ENCODE results near the gene SPATC1L.

The SPATC1L gene

DNA sequence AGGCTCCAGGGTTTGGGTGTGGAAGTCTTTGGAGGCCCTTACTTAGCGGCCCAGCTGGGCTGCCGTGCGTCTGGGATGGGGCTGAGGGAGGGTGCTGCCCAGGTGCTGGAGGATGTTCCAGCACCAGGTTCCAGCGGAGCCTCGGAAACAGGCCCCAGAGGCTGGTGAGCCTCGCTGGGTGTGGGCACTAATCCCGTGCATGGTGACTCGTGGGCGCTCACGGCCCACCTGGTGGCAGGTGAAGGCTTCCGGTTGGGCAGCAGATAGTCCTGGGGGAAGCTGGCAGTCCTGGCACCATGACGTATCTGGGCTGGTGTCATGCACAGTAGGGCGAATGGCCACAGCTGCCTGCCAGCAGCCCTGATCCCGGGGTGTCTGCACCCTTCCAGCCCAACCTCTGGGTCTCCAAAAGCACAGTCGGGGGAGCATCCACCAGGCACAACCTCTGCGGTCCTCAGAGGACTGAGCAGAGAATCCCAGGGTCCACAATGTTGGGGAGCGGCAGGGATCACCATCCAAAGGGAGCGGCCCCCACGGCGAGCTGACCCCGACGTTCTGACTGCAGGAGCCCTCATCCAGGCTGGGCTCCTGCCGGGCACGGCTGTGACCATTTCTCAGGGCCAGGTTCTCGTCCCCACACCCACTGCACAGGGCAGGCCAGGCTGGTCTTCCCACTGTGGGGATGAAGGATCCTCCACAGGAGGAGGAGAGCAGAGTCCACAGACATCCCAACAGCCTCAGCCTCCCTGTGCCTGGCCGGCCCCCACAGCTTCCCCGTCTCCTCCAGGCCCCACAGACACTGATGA lies 54.2 kb downstream of the SPATC1L start:
- no peak for FAIRE-seq

GRCh38 chr21:46128933-46129571 lies 55.2 kb downstream of the SPATC1L start:
- no peak for FAIRE-seq

DNA sequence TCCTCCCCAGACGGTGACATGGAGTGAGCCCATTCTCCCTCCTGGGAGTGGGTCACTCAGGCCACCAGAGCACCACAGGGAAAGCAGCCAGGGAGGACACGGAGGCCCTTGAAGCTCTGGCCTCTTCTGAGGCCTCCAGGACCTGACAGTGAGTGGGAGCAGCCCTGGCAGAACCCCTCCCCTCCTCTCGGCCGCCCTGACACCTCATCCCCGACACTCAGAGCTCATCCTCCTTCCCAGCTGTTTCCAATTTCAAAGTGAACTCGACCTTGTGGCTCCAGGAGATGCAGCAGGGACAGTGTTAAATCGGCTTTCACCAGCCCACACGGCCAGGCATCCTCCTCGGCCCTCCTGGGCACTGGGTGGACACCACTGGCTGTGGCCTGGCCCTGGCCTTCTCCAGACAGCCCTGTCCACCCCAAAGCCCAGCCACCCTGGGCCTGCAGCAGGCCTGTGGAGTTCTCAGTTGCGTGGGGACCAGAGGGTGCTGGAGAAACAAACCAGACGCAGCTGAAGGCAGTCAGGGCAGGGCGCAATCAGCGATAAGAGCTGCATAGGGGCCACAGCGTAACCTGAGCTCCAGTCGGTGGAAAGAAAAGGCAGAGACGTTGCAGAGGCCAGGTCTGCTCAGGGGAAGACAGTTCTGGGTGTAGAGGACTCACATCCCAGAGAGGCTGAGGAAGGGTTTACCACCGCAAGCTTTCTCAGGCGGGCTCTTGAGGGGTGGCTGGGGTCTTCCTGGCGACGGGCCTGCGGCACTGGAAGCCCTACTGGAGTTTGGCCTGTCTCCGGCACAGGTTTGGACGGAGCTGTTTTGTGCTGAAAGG lies 55.9 kb downstream of the SPATC1L start:
- FAIRE-seq, result no peak

DNA sequence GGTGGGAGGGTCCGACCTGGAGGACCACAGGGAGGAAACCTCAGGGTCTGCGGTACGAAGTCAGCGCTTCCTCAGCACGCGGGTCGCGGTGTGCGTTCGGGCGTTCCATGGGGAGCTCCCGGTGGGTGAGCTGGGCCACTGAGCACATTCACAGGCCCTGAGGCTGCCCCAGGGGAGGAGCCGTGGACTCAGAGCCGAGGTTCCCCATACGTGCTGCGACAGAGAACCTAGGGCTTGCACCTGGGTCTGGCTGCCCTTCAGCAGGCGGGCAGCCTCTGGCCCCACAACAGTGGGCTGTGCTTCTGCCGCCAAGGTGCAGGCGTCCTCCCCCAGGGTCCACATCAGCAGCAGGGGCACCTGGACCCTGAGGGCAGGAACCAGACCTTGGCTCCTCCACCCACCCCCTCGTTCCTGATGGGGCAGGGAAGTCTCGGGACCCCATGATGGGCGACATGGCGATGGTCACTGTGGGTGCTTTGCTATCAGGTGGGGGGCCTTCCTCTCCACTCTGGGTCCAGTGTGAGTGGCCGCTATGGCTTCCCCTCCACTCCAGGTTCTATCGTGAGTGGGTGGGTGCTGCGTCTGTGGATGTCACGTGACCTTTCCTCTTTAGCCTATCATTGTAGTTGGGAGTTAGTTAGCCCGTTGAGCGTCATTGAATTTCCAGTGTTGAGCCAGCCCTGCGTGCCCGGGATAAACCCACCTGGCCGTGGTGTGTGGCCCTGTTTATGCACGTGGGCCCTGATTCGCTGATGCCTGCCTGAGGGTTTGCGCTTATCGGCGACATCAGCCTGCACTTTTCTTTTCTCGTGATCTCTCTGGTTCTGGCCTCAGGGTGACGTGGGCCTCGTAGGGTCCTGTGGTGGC lies 56.8 kb downstream of the SPATC1L start:
- no peak for FAIRE-seq

DNA sequence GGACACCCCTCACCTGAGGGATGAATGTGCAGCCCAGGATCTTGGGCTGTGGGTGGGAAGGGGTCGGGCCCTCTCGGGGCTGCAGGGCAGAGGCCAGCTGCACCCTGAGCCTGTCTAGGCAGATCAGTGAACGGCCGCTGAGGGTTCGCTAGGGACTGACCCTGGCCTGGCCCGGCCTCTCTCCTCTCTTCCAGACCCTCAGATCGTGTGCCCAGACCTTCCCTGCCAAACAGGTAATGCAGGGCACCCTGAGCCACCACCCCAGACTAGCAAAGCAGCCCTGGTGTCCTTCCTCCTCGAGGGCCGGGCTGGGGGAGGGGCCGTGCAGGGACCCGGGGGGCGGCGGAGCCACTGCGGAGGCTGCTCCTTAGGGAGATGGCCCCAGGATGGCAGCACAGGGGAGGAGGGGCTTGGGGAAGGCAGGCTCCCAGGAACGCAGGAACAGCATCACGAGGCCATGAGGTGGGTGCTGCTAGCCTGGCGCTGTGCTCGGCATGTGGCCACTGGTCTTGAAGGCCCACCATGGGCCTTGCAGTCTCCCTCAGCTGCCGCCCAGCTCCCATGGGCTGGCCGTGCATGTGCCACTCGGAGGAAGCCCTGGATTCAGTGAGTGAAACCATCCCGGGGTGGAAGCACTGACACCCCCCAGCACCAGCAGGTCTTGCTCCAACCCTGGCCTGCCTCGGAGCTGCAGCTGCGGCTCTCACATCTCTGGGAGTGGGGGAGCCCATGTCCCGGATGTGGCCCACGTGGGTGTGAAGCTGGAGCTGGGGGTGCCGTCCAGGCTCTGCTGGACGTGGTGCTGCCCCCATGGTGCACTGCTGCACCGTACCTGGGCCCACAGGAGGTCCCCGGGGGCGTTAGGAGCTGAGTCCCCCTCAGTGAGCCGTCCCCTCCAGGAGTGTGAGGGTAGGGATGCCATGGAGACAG lies 57.7 kb downstream of the SPATC1L start:
- no peak for FAIRE-seq

DNA sequence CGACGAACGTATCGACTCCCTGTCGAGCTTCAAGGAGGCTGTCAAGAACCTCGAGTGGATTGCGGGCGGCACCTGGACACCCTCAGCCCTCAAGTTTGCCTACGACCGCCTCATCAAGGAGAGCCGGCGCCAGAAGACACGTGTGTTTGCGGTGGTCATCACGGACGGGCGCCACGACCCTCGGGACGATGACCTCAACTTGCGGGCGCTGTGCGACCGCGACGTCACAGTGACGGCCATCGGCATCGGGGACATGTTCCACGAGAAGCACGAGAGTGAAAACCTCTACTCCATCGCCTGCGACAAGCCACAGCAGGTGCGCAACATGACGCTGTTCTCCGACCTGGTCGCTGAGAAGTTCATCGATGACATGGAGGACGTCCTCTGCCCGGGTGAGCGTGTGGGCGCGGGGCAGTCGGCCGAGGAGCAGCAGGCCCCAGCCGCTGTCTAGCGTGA lies 58.4 kb downstream of the SPATC1L start:
- FAIRE-seq, result no peak

GRCh38 chr21:46124926-46125845 lies 59.1 kb downstream of the SPATC1L start:
- FAIRE-seq, result no peak

- FAIRE-seq, result no peak
These were observed 60.0 kb downstream of the SPATC1L start for GRCh38 chr21:46124083-46124925.

- no peak for FAIRE-seq
These were observed 61.2 kb downstream of the SPATC1L start for GRCh38 chr21:46122758-46123683.

- FAIRE-seq, result no peak
These were observed 62.0 kb downstream of the SPATC1L start for GRCh38 chr21:46122237-46122671.

DNA sequence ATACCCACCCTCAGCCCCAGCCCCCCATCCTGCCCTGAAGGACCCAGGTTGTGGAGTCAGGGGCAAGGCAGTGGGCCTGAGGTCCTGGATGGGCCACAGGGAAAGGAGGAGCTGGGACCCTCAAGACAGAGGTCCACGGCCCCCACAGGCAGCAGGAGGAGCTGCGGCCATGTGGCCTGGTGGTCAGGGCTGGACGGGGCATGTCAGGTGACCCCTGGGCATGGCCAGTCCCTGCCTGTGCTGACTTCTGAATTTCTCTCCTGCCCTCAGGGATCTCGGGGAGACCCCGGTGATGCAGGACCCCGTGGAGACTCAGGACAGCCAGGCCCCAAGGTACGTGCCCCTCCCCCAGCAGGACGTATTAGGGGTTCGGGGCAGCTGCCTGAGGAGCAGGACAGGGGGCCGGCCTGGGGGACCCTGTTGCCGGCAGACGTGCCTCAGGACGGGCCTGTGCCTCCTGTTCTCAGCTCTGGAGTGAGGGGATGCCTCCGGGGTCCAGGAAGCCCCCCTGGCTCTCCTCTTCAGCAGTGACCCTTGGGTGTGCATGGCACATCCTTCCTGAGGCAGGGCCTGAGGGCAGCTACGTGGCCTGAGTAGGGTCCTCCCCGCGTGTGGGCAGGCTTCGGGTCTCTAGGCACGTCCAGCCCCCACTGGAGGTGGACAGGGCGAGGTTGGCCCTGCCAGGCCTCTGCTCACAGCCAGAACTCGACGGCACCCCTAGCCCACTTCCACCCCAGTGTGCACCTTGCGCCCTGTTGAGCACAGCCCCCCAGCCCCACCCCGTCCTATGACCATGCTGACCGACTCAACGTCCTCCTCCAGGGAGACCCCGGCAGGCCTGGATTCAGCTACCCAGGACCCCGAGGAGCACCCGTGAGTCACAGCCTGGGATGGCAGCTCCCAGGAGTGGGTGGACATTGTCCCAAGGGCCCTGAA lies 62.7 kb downstream of the SPATC1L start:
- no peak for FAIRE-seq

GRCh38 chr21:46120301-46121285 lies 63.7 kb downstream of the SPATC1L start:
- no peak for FAIRE-seq

- FAIRE-seq, result no peak
These were observed 64.5 kb downstream of the SPATC1L start for GRCh38 chr21:46119637-46120271.

GRCh38 chr21:46119144-46119636 lies 65.1 kb downstream of the SPATC1L start:
- FAIRE-seq, result no peak
